GM19397 (cell line): ENCODE data around the gene POU3F3.

ENCODE experiments used
- ATAC-seq: cut with Tn5 transposase; IDR thresholded peaks from one replicate; pipeline ENCODE4 v1.9.1; 2021; ENCODE audit warnings: mild to moderate bottlenecking, moderate library complexity; ENCODE audit not compliant: unreplicated experiment

POU3F3 gene

GRCh38 chr2:104853534-104854497 lies at the start of gene POU3F3:
Gene POU3F3, plus strand, starts transcription at chr2:104854115. Its CDS starts 1,396 bp downstream, at chr2:104855511.
- ATAC-seq: no peak

DNA sequence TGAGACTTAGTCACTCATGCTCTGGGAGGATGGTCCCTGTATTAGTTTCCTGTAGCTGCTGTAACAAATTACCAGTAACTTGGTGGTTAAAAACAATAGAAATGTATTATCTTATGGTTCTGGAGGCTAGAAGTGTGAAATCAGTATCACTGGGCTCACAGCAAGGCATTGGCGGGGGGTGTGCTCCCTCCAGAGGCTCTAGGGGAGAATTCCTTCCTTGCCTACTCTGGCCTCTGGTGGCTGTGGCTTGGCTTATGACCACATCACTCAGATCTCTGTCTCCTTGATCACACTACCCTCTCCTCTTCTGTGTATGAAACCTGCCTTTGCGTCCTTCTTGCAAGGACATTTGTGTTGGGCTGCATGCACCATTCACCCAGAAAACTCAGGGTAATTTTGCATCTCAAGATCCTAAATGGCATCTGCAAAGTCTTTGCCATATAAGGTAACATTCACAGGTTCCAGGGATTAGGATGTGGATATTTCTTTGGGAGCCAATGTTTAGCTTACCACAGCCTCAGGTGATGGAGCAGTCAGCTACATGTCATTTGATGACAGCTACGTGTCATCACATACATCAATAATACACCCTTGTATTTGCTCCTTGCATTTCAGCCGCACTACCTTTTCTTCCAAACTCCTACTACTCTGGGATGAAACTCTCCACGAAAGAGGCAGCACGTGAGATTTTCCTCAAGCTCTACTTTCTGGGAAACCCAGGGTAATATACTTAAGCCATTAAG lies 49.6 kb upstream of the POU3F3 start:
- no peak for ATAC-seq

GRCh38 chr2:104812286-104812685 lies 41.6 kb upstream of the POU3F3 start:
- ATAC-seq: no peak

DNA sequence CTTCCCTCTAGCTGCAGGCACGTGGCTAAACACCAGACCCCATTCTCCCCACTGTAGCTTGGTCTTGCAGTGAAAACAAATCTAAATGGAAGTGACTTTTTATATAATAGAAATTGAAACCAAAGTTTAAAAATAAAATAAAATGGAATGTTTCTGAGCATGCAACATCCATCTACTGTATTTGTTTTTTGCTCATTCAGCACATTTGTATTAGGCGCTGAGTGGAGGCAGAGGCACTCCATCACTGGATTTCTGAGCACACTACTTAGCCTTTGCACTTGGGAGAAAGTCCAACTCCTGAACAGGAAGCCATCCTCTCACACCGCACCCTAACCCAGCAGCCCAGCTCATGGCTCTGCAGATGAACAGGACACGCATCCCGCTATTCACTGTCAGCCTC lies 37.8 kb upstream of the POU3F3 start:
- no peak for ATAC-seq

DNA sequence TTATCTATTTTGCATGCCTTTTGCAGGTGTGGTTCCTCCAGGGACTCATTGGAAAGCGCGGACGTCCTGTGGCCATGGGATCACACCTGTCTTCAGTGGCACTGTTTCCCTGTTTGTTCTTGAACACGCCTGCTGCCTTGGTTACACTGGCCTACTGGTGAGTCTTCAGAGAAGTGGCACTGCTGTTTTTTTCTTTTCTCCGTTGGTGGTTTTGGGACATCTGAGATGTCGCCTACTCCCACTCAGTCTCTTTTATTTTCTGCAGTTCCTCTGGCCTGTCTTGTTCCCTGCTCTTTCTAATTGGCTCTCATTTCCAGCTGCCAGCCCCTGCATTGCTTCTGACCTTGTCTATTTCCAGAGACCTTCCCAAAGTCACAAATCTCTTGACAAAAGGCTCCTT lies 35.7 kb upstream of the POU3F3 start:
- no peak for ATAC-seq

GRCh38 chr2:104820126-104820525 lies 33.8 kb upstream of the POU3F3 start:
- no peak for ATAC-seq

DNA sequence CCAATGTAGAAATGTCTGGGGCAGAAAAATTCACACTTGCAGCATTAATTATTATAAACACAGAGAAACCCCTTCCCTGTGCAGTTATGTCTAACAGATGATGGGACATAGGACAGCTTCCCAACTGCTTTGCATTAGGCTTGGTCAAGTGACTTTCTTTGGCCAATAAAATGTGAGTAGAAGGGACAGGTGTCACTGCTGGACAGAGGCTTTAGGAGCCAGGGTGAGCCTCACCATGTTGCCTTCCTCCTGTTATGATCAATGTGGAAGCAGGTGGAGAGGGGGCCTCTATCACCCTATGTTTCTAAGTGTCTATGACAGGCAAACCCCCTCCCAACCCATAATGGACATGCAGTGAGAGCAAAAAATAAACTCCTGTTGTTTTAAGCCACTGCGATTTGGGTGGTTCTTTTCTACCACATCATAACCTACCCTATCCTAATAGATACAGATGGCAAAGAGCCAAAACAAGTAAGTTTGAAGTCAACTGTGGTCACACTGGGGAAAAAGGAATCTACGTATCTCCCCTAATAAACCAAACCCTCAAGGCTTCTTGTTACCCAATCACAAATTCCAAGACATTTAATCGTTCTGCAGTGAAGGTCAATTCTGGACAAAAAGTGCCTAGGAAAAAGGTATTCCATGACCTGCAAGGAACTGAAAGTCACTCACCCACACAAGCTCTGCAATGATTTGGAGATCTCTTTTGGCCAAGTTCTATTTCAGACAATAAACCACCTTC lies 28.6 kb upstream of the POU3F3 start:
- no peak for ATAC-seq

- no peak for ATAC-seq
Observed at GRCh38 chr2:104826016-104826415, 27.9 kb upstream of the POU3F3 start.

GRCh38 chr2:104831742-104832141 lies 22.2 kb upstream of the POU3F3 start:
- ATAC-seq: no peak

DNA sequence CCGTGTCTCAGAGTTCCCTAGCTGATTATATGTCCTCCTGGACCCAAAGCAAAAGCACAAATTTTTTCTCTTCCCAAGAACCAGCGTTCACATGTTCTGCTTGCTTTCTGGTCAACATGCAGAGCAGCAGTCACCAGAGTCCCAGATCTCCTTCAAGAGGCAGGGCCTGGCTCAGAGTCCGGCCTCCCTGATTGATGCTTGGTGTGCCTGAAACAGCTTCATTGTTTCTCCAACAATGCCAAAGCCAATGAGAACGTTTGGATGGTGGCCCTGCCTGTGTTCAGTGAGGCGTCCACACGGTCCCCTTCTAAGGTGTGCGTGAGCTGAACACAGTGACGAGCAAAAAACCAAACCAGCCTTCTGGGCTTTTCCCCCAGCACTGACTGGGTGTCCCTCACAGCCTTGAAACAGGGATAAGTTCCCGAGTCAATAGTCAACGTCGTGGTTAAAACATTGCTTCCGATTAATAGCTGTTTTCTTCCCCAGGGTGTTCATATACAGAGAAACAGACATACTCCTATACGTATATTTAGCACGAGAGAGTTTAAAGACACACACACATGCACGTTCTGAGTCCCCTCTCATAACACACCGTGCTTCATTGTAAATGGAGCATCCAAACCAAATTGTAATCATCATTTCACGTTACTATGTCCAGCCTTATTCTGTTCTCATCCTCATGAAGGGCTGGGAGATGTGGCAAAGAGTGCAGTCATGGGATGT lies 19.3 kb upstream of the POU3F3 start:
- no peak for ATAC-seq

GRCh38 chr2:104836265-104836664 lies 17.6 kb upstream of the POU3F3 start:
- no peak for ATAC-seq

GRCh38 chr2:104836841-104837240 lies 17.1 kb upstream of the POU3F3 start:
- ATAC-seq: no peak

- ATAC-seq: no peak
Observed at GRCh38 chr2:104840156-104840555, 13.8 kb upstream of the POU3F3 start.

- no peak for ATAC-seq
Observed at GRCh38 chr2:104840893-104841585, 12.9 kb upstream of the POU3F3 start.

DNA sequence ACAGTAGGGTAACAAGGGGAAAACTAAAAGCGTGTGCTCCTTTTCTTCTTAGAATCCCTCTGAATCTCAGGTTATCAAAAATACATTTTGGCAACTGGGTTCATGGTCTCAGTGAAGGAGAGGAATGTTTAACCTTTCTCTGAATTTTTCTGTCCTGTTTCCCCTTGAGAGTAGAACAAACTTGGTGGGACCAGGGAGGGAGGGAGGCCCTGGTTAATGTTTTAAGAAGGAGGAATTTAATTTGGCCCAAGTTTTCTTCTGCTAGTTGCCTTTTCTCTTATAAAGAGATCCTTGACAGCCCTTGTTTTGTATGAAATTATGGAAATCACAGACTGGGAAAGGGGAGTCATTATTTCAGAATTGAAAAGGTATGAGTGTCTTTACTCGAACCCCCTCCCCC lies 12.2 kb upstream of the POU3F3 start:
- ATAC-seq: no peak

- ATAC-seq: no peak
Observed at GRCh38 chr2:104844807-104845551, 8.9 kb upstream of the POU3F3 start.

GRCh38 chr2:104845552-104845931 lies 8.4 kb upstream of the POU3F3 start:
- ATAC-seq: no peak

GRCh38 chr2:104845946-104846785 lies 7.7 kb upstream of the POU3F3 start:
- ATAC-seq: no peak
